NCI-H1092 treated with DMSO at 0.1 percent for 48 hours (cell line): Measurements from ENCODE around the gene B3GALT6.

Experiments used
- DNase-seq: peaks from one replicate; lab custom pipeline; 2025; lab: John Stamatoyannopoulos, UW

The B3GALT6 gene

GRCh38 chr1:1200876-1201810 is 30.9 kb upstream of the B3GALT6 start:
- no peak for DNase-seq

GRCh38 chr1:1202831-1203560 is 29.0 kb upstream of the B3GALT6 start:
- DNase-seq, result no peak

- no peak for DNase-seq
Measured at GRCh38 chr1:1203561-1204424, 28.2 kb upstream of the B3GALT6 start.

- no peak for DNase-seq
Measured at GRCh38 chr1:1204425-1204920, 27.6 kb upstream of the B3GALT6 start.

GRCh38 chr1:1204998-1205768 is 26.9 kb upstream of the B3GALT6 start:
- no peak for DNase-seq

- no peak for DNase-seq
Measured at GRCh38 chr1:1205769-1206375, 26.2 kb upstream of the B3GALT6 start.

GRCh38 chr1:1206376-1206965 is 25.6 kb upstream of the B3GALT6 start, which contains the start of gene TNFRSF18:
Gene TNFRSF18 (minus strand): TSS chr1:1206592. CDS start chr1:1206571, 21 bp downstream.
- DNase-seq, result no peak

GRCh38 chr1:1206966-1207531 is 25.0 kb upstream of the B3GALT6 start:
- no peak for DNase-seq

GRCh38 chr1:1207571-1207892 is 24.5 kb upstream of the B3GALT6 start:
- no peak for DNase-seq

GRCh38 chr1:1208713-1209433 is 23.2 kb upstream of the B3GALT6 start:
- no peak for DNase-seq

GRCh38 chr1:1210726-1211540 is 21.1 kb upstream of the B3GALT6 start:
- DNase-seq, result no peak

- no peak for DNase-seq
Measured at GRCh38 chr1:1211541-1212441, 20.2 kb upstream of the B3GALT6 start.

- no peak for DNase-seq
Measured at GRCh38 chr1:1212780-1213344, 19.2 kb upstream of the B3GALT6 start.

GRCh38 chr1:1213345-1214265 is 18.4 kb upstream of the B3GALT6 start, which contains the start of gene TNFRSF4:
Gene TNFRSF4 (minus strand): TSS chr1:1214153. CDS start chr1:1214127, 26 bp downstream.
- no peak for DNase-seq

GRCh38 chr1:1215080-1215676 is 16.9 kb upstream of the B3GALT6 start:
- DNase-seq, result no peak
